ENCODE data around the gene PLCB3. TPM values are rescaled to one million over a fixed set of nuclear protein-coding genes. Genes with fewer than 3 reads are reported as not detected.

PLCB3 gene
- total and polyA plus RNA-seq, 2 of the 13 experiments (the other 11 are each of a cell fraction or from before 2014, with no cell fraction given): 7.5 to 13.8 TPM

GRCh38 chr11:64230171-64230984, 21.0 kb upstream of the PLCB3 start, which contains the start of gene DNAJC4 (continued):
- TF ChIP-seq, protein P1, sequence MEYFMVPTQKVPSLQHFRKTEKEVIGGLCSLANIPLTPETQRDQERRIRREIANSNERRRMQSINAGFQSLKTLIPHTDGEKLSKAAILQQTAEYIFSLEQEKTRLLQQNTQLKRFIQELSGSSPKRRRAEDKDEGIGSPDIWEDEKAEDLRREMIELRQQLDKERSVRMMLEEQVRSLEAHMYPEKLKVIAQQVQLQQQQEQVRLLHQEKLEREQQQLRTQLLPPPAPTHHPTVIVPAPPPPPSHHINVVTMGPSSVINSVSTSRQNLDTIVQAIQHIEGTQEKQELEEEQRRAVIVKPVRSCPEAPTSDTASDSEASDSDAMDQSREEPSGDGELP (IDR thresholded peaks at IDR 0.05; ENCODE audit: borderline replicate concordance, low read depth): peak; percentile 64; the same call in 1 of the 2 replicates
- TF ChIP-seq, protein P2, sequence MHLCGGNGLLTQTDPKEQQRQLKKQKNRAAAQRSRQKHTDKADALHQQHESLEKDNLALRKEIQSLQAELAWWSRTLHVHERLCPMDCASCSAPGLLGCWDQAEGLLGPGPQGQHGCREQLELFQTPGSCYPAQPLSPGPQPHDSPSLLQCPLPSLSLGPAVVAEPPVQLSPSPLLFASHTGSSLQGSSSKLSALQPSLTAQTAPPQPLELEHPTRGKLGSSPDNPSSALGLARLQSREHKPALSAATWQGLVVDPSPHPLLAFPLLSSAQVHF (CRISPR knock-in tag; IDR thresholded peaks at IDR 0.05): no peak
- TF ChIP-seq CENPT (CRISPR knock-in tag; IDR thresholded peaks at IDR 0.05; ENCODE audit: low read depth) (no peak), SMAD3 (CRISPR knock-in tag; IDR thresholded peaks at IDR 0.05) (0 out of 2 replicates have a peak, but pooled peaks have one; percentile 25), PHF5A (CRISPR knock-in tag; IDR thresholded peaks at IDR 0.05; ENCODE audit: low read depth, unreplicated experiment) (no peak), PITX1 (CRISPR knock-in tag; IDR thresholded peaks at IDR 0.05) (no peak; the same call in 1 of the 2 replicates), FOXK1 (CRISPR knock-in tag; IDR thresholded peaks at IDR 0.05; ENCODE audit: borderline replicate concordance, low read depth) (no peak; the same call in 1 of the 2 replicates), ZSCAN20 (CRISPR knock-in tag; IDR thresholded peaks at IDR 0.05; ENCODE audit: borderline replicate concordance) (no peak), ZNF121 (CRISPR knock-in tag; IDR thresholded peaks at IDR 0.05) (no peak), ZNF550 (CRISPR knock-in tag; IDR thresholded peaks at IDR 0.05; ENCODE audit: borderline replicate concordance) (no peak), ZSCAN22 (CRISPR knock-in tag; IDR thresholded peaks at IDR 0.05) (no peak), KAT8 (CRISPR knock-in tag; IDR thresholded peaks at IDR 0.05) (peak; percentile 58), ZKSCAN8 (CRISPR knock-in tag; IDR thresholded peaks at IDR 0.05; ENCODE audit: borderline replicate concordance) (no peak), GMEB2 (CRISPR knock-in tag; IDR thresholded peaks at IDR 0.05; ENCODE audit: low read depth) (no peak), NR2F2 (IDR thresholded peaks at IDR 0.05; ENCODE audit: borderline replicate concordance, low read depth) (peak; percentile 36; the same call in 1 of the 2 replicates), ZNF44 (CRISPR knock-in tag; IDR thresholded peaks at IDR 0.05) (no peak), ZFX (CRISPR knock-in tag; IDR thresholded peaks at IDR 0.05; ENCODE audit: low read depth) (peak; percentile 82), KDM3A (CRISPR knock-in tag; IDR thresholded peaks at IDR 0.05; ENCODE audit: low read depth) (no peak)
- TF ChIP-seq, protein P3, sequence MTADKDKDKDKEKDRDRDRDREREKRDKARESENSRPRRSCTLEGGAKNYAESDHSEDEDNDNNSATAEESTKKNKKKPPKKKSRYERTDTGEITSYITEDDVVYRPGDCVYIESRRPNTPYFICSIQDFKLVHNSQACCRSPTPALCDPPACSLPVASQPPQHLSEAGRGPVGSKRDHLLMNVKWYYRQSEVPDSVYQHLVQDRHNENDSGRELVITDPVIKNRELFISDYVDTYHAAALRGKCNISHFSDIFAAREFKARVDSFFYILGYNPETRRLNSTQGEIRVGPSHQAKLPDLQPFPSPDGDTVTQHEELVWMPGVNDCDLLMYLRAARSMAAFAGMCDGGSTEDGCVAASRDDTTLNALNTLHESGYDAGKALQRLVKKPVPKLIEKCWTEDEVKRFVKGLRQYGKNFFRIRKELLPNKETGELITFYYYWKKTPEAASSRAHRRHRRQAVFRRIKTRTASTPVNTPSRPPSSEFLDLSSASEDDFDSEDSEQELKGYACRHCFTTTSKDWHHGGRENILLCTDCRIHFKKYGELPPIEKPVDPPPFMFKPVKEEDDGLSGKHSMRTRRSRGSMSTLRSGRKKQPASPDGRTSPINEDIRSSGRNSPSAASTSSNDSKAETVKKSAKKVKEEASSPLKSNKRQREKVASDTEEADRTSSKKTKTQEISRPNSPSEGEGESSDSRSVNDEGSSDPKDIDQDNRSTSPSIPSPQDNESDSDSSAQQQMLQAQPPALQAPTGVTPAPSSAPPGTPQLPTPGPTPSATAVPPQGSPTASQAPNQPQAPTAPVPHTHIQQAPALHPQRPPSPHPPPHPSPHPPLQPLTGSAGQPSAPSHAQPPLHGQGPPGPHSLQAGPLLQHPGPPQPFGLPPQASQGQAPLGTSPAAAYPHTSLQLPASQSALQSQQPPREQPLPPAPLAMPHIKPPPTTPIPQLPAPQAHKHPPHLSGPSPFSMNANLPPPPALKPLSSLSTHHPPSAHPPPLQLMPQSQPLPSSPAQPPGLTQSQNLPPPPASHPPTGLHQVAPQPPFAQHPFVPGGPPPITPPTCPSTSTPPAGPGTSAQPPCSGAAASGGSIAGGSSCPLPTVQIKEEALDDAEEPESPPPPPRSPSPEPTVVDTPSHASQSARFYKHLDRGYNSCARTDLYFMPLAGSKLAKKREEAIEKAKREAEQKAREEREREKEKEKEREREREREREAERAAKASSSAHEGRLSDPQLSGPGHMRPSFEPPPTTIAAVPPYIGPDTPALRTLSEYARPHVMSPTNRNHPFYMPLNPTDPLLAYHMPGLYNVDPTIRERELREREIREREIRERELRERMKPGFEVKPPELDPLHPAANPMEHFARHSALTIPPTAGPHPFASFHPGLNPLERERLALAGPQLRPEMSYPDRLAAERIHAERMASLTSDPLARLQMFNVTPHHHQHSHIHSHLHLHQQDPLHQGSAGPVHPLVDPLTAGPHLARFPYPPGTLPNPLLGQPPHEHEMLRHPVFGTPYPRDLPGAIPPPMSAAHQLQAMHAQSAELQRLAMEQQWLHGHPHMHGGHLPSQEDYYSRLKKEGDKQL (CRISPR knock-in tag; IDR thresholded peaks at IDR 0.05; ENCODE audit: low read depth): no peak
